ENCODE measurements around the gene LGR4.

DNA sequence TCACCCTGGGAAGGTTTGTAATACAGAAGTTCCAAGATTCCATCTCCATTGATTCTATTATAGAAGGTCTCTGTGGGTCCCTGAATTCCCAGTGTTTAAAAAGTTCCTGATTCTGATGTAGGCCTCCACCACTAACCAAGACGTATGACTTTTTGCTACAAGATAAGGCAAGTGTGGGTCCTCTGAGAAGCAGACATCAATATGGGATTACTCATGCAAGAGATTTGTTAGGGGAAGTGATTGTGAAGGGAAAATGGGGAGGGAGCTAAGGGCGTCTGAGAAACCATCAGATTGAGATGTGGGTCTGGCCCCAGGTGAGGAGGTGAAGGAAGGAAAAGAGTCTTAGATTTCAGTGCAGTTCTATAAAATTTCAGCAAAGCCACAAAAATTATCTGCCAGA is 10.2 kb upstream of the LGR4 start:
- TF ChIP-seq POLR2A (IDR thresholded peaks at IDR 0.05; ENCODE audit: low read depth, low read length) (no peak), POLR2AphosphoS5 (IDR thresholded peaks at IDR 0.05; ENCODE audit: low read depth, low read length) (no peak), TAF1 (IDR thresholded peaks at IDR 0.05; ENCODE audit: low read depth, low read length) (no peak)
